Measurements from ENCODE around the gene MAPT. TPM values are rescaled to one million over a fixed set of nuclear protein-coding genes. Genes with fewer than 3 reads are reported as not detected.
"Not testable (repeated sequence)": the region's sequence is repeated elsewhere in the genome, so short reads cannot be mapped to it uniquely, and the experiment has no call there.

Gene MAPT
- total RNA-seq, 6 experiments from 2014 or later: 0.11 to 0.43 (median 0.26) TPM

DNA sequence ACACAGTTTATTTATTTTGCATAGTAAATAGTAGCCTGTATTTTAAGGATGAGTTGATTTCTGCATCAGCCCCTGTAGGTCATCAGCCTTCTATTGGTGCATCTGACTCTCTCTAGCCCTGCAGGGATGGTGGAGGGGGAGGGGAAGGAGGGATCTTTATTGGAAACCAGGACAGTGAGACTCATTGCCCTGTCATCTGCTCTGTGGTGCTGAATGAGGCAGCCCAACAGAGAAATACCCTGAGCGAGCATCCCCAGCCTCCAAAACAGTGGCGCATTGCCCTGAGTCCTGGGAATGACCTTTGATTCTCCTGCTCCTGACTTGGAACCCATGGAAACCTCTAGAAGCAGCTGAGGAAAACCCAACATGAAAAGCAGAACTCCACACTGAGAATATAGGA lies 59.2 kb downstream of the MAPT start:
- Mint-ChIP-seq H3K27me3 (ENCODE audit: insufficient read depth) (peaks cover 37% of the 10 kb centered on the region), H3K9me3 (no peaks in the 10 kb centered on the region), H3K4me3 (no peak overlapping the region), H3K4me1 (ENCODE audit: low read depth) (peaks cover 10% of the 10 kb centered on the region), H3K27ac (no peak overlapping the region), H3K36me3 (ENCODE audit: low read depth) (no peaks in the 10 kb centered on the region)
- no peak for DNase-seq
- TF ChIP-seq, protein P1, sequence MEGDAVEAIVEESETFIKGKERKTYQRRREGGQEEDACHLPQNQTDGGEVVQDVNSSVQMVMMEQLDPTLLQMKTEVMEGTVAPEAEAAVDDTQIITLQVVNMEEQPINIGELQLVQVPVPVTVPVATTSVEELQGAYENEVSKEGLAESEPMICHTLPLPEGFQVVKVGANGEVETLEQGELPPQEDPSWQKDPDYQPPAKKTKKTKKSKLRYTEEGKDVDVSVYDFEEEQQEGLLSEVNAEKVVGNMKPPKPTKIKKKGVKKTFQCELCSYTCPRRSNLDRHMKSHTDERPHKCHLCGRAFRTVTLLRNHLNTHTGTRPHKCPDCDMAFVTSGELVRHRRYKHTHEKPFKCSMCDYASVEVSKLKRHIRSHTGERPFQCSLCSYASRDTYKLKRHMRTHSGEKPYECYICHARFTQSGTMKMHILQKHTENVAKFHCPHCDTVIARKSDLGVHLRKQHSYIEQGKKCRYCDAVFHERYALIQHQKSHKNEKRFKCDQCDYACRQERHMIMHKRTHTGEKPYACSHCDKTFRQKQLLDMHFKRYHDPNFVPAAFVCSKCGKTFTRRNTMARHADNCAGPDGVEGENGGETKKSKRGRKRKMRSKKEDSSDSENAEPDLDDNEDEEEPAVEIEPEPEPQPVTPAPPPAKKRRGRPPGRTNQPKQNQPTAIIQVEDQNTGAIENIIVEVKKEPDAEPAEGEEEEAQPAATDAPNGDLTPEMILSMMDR (IDR thresholded peaks at IDR 0.05): no peak

DNA sequence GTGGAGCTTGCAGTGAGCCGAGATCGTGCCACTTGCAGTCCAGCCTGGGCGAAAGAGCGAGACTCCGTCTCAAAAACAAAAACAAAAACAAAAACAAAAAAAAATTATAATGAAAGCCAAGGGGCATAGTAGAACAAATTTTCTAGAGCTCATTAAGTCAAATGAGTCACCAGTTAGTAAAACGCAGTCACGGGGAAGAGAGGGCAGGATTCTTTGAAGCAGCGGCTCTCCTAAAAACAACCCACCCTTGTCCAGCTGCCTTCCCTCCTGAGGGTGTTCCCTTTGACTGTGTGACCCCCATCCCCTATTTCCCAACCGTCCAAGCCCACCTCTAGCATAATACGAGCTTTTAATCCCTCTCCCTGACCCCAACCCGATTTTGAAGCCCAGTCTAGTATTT lies 60.6 kb downstream of the MAPT start:
- no peak overlapping the region for H3K4me3 Mint-ChIP-seq
- no peaks in the 10 kb centered on the region for H3K36me3 Mint-ChIP-seq (ENCODE audit: low read depth)
- H3K4me1 Mint-ChIP-seq (ENCODE audit: low read depth): peaks cover 9% of the 10 kb centered on the region
- DNase-seq: no peak
- H3K27me3 Mint-ChIP-seq (ENCODE audit: insufficient read depth): peaks cover 39% of the 10 kb centered on the region
- H3K9me3 Mint-ChIP-seq: no peaks in the 10 kb centered on the region
- no peak overlapping the region for H3K27ac Mint-ChIP-seq
- TF ChIP-seq, protein P1 (IDR thresholded peaks at IDR 0.05): no peak

DNA sequence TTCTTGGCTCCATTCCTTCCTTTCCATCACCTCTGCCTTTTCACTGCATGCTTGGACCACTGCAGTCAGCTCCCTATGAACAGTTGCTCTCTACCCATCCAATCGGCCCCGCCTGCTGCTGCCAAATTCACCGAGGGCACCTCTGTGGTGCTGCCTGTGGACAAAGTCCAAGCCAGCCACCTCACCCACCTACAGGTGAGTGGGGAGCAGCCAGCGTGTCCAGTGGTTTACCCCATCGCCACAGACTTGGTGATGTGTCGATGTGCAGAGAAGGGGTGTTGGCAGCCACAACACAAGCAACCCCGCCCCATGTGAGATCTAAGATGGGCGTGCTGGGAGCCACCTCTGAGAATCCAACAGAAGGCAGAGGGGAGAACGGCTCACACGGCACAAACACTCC lies 61.0 kb downstream of the MAPT start:
- TF ChIP-seq, protein P1 (IDR thresholded peaks at IDR 0.05): no peak

DNA sequence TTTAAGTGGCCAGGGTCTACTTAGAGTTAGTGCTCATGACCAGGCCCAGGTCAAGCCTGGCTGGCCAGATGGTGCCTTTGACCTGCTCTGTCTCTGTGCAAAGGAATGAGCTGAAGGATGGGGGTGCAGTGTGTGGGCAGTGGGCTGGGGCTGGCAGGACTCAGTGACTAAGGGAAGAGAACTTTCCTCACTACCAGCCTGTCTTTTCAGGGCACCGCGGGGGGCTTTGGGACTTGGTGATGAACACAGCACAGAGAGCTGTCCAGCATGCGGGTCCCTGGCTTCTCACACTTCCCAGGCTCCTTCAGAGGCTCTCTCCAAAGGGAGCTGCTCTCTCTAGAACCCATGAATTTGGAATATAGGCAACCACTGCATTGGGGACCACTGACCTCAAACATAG lies 61.7 kb downstream of the MAPT start:
- TF ChIP-seq, protein P1 (IDR thresholded peaks at IDR 0.05): no peak
- Mint-ChIP-seq H3K27me3 (ENCODE audit: insufficient read depth) (peaks cover 42% of the 10 kb centered on the region), H3K27ac (no peak overlapping the region), H3K9me3 (no peaks in the 10 kb centered on the region), H3K36me3 (ENCODE audit: low read depth) (no peaks in the 10 kb centered on the region), H3K4me3 (no peak overlapping the region), H3K4me1 (ENCODE audit: low read depth) (peaks cover 9% of the 10 kb centered on the region)
- no peak for DNase-seq

More for the DNA sequence above, 61.0 kb downstream of the MAPT start:
- Mint-ChIP-seq H3K4me3 (no peak overlapping the region), H3K36me3 (ENCODE audit: low read depth) (no peaks in the 10 kb centered on the region), H3K27ac (no peak overlapping the region), H3K27me3 (ENCODE audit: insufficient read depth) (peaks cover 41% of the 10 kb centered on the region), H3K4me1 (ENCODE audit: low read depth) (peaks cover 9% of the 10 kb centered on the region), H3K9me3 (no peaks in the 10 kb centered on the region)
- no peak for DNase-seq

DNA sequence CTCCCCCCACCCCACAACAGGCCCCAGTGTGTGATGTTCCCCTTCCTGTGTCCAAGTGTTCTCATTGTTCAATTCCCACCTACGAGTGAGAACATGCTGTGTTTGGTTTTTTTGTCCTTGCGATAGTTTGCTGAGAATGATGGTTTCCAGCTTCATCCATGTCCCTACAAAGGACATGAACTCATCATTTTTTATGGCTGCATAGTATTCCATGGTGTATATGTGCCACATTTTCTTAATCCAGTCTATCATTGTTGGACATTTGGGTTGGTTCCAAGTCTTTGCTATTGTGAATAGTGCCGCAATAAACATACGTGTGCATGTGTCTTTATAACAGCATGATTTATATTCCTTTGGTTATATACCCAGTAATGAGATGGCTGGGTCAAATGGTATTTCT lies 62.4 kb downstream of the MAPT start:
- not testable (repeated sequence) for H3K36me3 Mint-ChIP-seq (ENCODE audit: low read depth); H3K9me3 Mint-ChIP-seq; H3K4me1 Mint-ChIP-seq (ENCODE audit: low read depth); H3K27ac Mint-ChIP-seq; DNase-seq; H3K4me3 Mint-ChIP-seq
- peaks cover 40% of the 10 kb centered on the region for H3K27me3 Mint-ChIP-seq (ENCODE audit: insufficient read depth)

DNA sequence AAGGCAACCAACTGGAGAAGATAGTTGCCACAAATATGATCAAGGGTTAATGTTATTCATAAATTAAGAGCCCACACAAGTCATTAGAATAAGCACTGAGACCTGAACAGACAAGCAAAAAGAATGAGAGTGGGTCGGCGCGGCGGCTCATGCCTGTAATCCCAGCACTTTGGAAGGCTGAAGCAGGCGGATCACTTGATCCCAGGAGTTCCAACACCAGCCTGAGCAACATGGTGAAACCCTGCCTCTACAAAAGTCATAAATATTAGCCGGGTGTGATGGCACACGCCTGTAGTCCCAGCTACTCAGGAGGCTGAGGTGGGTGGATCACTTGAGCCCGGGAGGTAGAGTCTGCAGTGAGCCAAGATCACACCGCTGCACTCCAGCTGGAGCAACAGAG lies 64.0 kb downstream of the MAPT start:
- H3K4me1 Mint-ChIP-seq (ENCODE audit: low read depth): peaks cover 9% of the 10 kb centered on the region
- TF ChIP-seq, protein P1 (IDR thresholded peaks at IDR 0.05): no peak
- peaks cover 32% of the 10 kb centered on the region for H3K27me3 Mint-ChIP-seq (ENCODE audit: insufficient read depth)
- H3K9me3 Mint-ChIP-seq: no peaks in the 10 kb centered on the region
- DNase-seq: no peak
- H3K36me3 Mint-ChIP-seq (ENCODE audit: low read depth): no peaks in the 10 kb centered on the region
- H3K4me3 Mint-ChIP-seq: no peak overlapping the region
- H3K27ac Mint-ChIP-seq: no peak overlapping the region
